ENCODE data around the gene ENPP7.

Gene ENPP7

DNA sequence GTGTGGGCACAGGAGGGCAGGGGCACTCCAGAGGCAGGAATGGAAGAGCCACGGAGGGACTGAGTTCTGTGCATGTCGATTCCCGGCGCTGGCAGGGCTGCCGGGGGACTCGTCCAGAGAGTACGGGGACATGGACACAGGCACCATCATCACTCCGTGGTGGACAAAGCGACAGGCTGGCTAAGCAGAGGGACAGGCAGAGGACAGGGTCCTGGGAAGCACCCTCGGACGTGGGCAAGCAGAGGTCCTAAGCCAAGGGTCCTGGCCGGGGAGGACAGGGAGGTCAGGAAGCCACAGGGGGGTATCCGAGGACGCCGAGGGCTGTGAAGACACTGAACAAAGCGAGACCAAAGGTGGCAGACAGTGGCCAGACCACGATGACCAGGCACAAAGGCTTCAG, 44.3 kb upstream of the ENPP7 start:
- no peak overlapping the region for H3K4me3 ChIP-seq (replicated peaks in 1 of 2; ENCODE audit: low read depth in 2 of 2, low read length in 2 of 2)
- no peak for DNase-seq (ENCODE audit: low read depth in 2 of 2)
- TF ChIP-seq, protein P1, sequence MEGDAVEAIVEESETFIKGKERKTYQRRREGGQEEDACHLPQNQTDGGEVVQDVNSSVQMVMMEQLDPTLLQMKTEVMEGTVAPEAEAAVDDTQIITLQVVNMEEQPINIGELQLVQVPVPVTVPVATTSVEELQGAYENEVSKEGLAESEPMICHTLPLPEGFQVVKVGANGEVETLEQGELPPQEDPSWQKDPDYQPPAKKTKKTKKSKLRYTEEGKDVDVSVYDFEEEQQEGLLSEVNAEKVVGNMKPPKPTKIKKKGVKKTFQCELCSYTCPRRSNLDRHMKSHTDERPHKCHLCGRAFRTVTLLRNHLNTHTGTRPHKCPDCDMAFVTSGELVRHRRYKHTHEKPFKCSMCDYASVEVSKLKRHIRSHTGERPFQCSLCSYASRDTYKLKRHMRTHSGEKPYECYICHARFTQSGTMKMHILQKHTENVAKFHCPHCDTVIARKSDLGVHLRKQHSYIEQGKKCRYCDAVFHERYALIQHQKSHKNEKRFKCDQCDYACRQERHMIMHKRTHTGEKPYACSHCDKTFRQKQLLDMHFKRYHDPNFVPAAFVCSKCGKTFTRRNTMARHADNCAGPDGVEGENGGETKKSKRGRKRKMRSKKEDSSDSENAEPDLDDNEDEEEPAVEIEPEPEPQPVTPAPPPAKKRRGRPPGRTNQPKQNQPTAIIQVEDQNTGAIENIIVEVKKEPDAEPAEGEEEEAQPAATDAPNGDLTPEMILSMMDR (IDR thresholded peaks at IDR 0.05; ENCODE audit: low read depth, low read length) = no peak

DNA sequence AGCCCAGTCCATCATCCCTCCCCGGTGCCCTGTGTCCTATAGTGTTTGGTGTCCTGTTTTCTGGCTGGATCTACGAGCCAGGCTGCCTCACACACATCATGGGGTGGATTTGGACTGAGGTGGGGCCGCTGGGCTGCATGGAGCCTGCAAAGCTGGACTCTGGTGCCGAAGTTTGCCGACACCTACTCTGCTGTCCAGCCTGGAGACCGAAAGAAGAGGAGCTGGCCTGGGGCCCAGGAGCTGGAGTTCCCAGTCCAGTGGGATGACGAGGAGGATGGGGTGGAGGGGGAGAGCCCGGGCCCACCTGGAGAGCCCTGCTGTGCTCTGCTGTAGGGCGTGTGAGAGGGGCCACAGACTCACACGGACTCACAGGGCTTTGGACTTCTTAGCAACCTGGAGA, 40.3 kb upstream of the ENPP7 start:
- TF ChIP-seq, protein P1 (IDR thresholded peaks at IDR 0.05; ENCODE audit: low read depth, low read length) = no peak
- H3K4me3 ChIP-seq (replicated peaks in 1 of 2; ENCODE audit: low read depth in 2 of 2, low read length in 2 of 2) = no peak overlapping the region
- DNase-seq (ENCODE audit: low read depth in 2 of 2) = no peak

DNA sequence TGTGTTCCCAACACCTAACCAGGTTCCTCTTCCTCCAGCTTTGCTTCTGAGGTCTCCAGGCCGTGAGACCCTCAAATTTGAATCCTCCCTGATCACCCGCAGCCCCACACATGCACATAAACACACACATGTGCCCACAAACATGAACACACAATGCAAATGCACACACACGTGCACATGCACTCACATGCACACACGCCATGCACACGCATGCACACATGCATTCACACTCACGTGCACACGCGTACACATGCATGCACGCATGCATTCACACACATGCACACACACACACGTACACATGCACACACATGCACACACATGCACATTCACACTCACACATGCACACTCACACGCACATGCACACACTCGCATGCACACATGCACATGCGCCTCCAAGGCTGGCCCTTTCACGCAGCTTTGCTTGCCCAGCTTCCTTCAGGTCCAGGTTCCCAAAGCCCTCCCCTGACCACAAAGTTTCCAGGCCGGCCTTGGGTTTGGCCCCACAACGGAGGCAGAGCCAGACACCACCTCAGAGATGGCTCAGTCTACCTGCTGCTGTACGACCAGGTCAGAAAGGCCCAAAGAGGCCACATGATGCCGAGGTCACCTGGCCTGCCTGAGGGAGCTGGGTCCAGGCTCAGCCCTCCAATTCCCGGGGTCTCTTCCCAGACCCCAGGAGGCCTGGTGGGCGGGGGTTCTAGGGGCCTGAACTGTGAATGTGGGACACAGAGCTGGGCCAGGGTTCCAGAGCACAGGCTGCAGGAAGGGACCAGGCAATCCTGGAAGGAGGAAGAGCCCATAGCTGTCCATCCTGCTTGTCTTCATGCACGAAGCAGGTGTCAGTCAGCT, 39.5 kb upstream of the ENPP7 start:
- TF ChIP-seq, protein P1 (IDR thresholded peaks at IDR 0.05; ENCODE audit: low read depth, low read length) = no peak

DNA sequence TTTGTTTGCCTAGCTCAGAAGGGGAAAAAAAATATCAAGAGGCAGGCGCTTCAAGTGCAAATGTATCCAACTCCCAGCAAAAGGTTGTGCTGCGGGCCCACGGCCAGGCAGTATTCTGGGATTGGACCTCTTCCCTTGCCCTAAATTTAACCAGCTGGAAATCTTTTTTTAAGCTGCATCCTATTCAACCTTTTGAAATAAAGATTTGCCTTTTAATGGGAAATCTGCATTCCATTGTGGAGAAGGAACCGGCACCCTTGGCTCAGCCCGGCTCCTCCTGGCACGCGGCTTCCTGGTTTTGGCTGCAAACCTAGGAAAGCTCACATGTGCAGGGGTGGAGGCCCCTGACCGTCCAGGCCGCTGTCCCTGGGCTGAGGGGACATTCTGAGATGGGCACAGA, 38.8 kb upstream of the ENPP7 start:
- TF ChIP-seq, protein P1 (IDR thresholded peaks at IDR 0.05; ENCODE audit: low read depth, low read length) = no peak
- H3K4me3 ChIP-seq (replicated peaks in 1 of 2; ENCODE audit: low read depth in 2 of 2, low read length in 2 of 2) = no peak overlapping the region
- peak in 1 of 2 donors; percentile 39 for DNase-seq (ENCODE audit: low read depth in 2 of 2)

More for the DNA sequence above, 39.5 kb upstream of the ENPP7 start:
- no peak overlapping the region for H3K4me3 ChIP-seq (replicated peaks in 1 of 2; ENCODE audit: low read depth in 2 of 2, low read length in 2 of 2)
- no peak for DNase-seq (ENCODE audit: low read depth in 2 of 2)

DNA sequence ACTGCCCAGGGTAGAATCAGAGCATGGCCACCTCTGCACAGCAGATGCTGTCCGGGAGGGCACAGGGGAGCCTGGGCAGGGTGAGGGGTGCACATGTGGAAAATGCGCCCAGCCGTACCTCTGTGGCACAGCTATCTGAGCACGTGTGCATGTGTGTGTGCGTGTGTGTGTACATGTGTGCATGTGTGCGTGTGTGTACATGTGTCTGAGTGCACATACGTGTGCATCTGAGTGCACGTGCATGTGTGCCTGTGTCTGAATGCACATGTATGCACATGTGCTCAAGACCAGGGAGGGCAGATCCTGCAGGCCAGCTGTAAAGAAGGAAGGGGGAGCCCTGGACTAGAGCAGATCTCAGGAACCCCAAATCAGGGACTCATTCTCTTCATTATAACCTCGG, 37.3 kb upstream of the ENPP7 start:
- TF ChIP-seq, protein P1 (IDR thresholded peaks at IDR 0.05; ENCODE audit: low read depth, low read length) = no peak

DNA sequence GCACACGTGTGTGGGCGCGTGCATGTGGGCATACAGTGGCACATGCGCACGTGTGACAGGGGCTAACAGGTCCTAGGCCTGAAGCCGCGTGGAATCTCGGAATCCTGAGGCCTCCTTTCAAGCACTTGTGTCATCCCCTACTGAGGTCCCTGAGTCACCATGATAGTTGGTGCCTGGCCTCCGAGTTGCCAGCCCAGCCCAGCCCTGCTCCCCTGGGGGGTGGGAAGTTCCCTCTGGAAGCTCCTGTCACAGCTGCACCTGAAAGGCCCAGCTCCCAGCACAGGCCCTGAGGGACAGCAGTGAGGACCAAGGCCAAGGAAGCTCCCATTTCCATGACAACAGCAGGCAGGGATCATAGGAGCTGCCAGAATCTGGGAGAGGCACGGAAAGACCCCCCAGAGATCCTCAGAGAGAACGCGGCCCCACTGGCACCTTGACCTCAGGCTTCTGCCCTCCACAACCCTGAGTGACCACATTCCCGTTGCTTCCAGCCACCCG, 35.4 kb upstream of the ENPP7 start:
- DNase-seq (ENCODE audit: low read depth in 2 of 2) = no peak
- H3K4me3 ChIP-seq (replicated peaks in 1 of 2; ENCODE audit: low read depth in 2 of 2, low read length in 2 of 2) = no peak overlapping the region
- TF ChIP-seq, protein P1 (IDR thresholded peaks at IDR 0.05; ENCODE audit: low read depth, low read length) = no peak

More for the DNA sequence above, 37.3 kb upstream of the ENPP7 start:
- H3K4me3 ChIP-seq (replicated peaks in 1 of 2; ENCODE audit: low read depth in 2 of 2, low read length in 2 of 2) = no peak overlapping the region
- DNase-seq (ENCODE audit: low read depth in 2 of 2) = no peak
